ENCODE results near the gene NHLH2. TPM values are rescaled to one million over a fixed set of nuclear protein-coding genes. Genes with fewer than 3 reads are reported as not detected.
A peak's percentile ranks its signal among the peaks of the same experiment; 100 is the strongest.

NHLH2 gene
- 0.73 and 0.81 TPM in 2 replicates for total RNA-seq (2014; rRNA removed; shearing (Covaris generic))

DNA sequence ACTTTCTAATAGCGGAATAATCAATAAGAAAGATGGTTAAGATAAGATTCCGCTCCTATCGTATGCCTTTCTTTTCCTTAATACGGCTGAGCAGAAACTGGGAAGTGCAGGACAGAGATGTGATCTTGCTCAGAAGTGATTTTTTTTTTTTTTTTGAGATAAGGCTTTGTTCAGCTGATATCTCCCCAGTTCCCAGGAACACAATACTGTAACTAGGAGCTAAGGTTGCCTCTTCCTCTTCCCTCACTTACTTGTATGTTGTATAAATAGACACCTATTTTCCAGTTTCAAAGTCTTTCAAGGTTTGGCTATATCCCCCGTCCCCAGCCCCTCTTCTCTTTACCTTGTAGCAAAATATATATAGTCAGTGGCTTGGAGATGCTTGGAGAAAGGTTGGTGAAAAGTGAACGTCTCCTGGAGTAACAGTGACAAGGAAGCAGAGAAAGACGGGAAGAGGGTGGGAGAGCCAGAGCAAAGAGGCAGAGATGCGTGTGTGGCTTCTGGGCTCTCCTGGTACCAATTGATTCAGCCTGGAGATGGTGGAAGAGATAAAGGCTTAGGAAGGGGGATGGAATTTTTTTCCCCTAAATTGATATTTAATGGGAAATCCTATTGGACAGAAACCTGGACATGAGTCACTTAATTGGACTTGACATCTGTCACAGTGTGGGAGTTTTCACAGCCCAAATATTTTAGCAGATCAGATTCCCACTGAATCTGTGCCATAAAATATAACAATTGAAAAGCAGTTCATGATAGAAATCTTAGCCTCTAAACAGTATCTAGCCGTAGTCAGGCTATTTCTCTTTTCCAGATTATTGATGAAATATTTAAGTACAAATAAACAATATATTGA, at the start of gene NHLH2:
TSS of gene NHLH2 (minus strand) at position 522 of the 856 bp plus-strand sequence. CDS start 2,754 bp downstream, outside the sequence.
- peaks cover 47% of the 10 kb centered on the region for H3K27me3 ChIP-seq (ENCODE audit: control insufficient read depth, insufficient read depth, low read length)
- DNase-seq: no peak
- H3K36me3 ChIP-seq (replicated peaks; ENCODE audit: control insufficient read depth, insufficient read depth, low read length): no peaks in the 10 kb centered on the region
- 0 out of 2 replicates have a peak within 1 kb of the TSS, but pooled peaks have one; percentile 76 for H3K4me3 ChIP-seq (ENCODE audit: insufficient read depth, low read depth, low read length)

DNA sequence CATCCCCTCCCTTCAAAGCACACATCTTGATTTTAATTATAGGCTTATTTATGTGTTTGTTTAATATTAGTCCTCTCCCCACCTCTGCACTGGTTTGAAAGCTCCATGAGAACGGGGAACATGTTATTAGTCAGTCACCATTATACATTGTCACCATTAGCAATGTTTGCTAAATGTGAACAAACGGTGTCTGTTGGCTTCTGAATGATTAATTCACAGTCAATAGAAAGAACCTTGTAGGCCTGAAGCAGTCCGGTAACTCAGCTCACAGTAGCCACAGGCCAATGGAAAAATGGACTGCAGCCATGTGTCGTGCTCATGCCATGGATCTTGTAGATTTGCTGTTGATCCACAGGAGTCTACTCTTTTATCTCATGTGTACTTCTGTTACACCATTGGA, 49.7 kb upstream of the NHLH2 start:
- Histone ChIP-seq H3K4me3 (ENCODE audit: insufficient read depth, low read depth, low read length) (no peak overlapping the region), H3K27me3 (ENCODE audit: control insufficient read depth, insufficient read depth, low read length) (no peaks in the 10 kb centered on the region), H3K36me3 (replicated peaks; ENCODE audit: control insufficient read depth, insufficient read depth, low read length) (no peaks in the 10 kb centered on the region)
- DNase-seq: no peak

DNA sequence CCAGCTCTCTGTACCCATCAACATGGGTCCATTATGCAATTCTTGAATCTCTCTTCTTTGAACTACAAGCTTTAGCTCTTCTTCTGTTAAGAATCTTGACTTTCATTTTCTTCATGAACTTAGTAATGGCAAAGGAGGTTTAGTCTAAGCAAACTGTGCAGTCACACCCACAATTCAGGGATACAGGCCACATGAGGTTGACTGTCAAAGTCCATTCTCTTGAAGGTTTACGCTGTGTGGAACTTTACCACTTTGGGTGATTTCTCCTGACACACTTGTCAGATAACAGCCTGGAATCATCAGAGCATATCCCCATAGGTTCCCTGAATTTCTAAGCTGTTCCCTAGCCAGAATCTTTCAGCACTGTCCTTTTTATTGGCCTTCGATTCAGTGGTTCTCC, 48.0 kb upstream of the NHLH2 start:
- no peaks in the 10 kb centered on the region for H3K27me3 ChIP-seq (ENCODE audit: control insufficient read depth, insufficient read depth, low read length)
- no peak for DNase-seq
- H3K4me3 ChIP-seq (ENCODE audit: insufficient read depth, low read depth, low read length): no peak overlapping the region
- H3K36me3 ChIP-seq (replicated peaks; ENCODE audit: control insufficient read depth, insufficient read depth, low read length): no peaks in the 10 kb centered on the region

DNA sequence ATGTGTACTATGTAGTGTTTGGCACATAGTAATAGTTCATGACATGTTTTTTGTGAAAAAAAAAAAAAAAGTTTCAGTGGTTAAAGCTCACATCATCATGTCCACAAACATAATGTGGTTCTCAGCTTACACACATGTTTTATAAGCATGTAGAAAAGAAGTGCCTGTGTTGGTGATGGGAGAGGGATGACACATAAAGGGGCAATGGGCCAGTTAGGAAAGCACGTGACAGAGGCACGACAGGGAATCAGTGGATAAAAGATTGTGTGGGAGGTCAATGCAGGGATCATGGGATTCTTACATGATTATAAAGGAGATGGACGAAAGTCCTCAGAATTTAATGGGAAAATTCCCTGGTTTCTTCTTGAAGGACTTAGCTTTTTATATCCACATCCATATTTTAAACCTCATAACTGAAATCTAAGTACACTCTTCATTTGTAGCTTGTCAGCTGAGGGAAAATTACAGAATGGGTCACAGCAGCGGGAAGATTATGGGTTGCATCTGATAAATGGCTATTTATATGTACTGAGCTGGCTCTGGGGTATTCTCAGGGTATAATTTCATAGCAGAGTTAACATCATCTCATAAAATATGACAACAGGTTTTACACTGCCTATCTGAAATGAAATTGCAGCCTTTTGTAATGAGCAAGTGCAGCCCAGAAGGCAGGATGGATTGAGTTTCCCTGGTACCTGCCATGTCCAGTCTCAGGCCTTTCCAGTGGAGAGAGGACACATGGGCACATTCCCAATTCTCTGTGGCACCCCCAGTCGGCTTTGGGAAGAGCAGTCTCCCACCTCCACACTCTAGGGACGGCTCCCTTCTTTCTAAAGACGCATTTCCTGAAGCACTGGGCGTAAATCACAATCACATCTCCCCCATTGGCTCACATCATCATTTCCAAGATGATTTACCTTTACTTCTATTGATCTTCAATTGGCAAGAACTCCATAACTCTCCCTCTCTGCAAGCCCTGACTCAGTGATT, 42.3 kb upstream of the NHLH2 start:
- Histone ChIP-seq H3K27me3 (ENCODE audit: control insufficient read depth, insufficient read depth, low read length) (no peaks in the 10 kb centered on the region), H3K36me3 (replicated peaks; ENCODE audit: control insufficient read depth, insufficient read depth, low read length) (no peaks in the 10 kb centered on the region), H3K4me3 (ENCODE audit: insufficient read depth, low read depth, low read length) (no peak overlapping the region)
- DNase-seq: no peak

DNA sequence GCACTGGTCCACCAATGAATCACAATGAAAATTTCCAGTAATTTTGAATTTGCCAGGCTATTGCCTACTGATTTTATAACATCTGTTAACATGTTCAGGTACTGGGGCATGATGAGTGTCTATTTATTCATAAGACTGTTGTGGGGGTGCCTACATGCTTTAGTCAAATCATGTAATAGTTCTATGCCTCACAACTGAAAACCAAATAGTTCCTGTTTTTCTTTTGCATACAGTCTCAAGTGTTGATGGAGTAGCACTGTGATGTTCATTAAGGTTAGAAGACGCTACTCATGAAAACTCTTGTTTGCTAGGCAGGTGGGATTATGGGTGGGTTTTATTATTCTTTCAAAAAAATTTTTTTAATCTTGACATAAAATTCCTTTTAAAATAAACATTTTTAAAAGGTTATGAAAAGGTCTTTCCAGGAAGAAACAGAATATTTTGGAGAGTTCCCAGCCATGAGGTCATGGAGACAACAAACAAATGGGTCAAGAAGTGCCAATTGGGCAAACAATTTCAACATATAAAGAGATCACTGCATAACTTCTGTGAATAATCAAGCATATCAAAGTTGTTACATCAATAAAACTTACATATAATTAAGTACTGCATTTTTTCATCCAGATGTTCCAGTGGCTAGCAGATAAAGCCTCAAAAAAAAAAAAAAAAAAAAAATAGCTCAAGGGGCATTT, 40.2 kb upstream of the NHLH2 start:
- H3K27me3 ChIP-seq (ENCODE audit: control insufficient read depth, insufficient read depth, low read length): no peaks in the 10 kb centered on the region
- H3K4me3 ChIP-seq (ENCODE audit: insufficient read depth, low read depth, low read length): no peak overlapping the region
- H3K36me3 ChIP-seq (replicated peaks; ENCODE audit: control insufficient read depth, insufficient read depth, low read length): no peaks in the 10 kb centered on the region
- no peak for DNase-seq

DNA sequence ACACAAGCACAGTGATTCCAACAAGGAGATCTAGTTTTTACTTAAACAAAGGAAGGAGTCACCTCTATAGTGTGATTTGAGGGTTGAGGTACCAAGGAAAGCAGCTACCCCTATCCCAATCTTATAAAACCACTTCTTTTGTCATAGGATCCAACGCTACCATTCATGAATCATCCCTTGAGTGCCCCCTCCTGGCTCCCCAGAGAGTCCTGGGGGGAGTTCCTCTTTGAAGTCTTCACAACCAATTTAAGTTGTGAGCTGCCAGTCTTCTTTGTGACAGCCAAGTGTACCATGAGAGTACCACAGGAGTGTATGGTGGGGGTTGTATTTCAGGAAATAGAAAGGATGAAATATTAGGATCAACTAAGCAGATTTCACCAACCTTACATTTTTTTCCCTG, 39.1 kb upstream of the NHLH2 start:
- no peak overlapping the region for H3K4me3 ChIP-seq (ENCODE audit: insufficient read depth, low read depth, low read length)
- peak; percentile 18 for DNase-seq
- H3K27me3 ChIP-seq (ENCODE audit: control insufficient read depth, insufficient read depth, low read length): no peaks in the 10 kb centered on the region
- H3K36me3 ChIP-seq (replicated peaks; ENCODE audit: control insufficient read depth, insufficient read depth, low read length): no peaks in the 10 kb centered on the region

DNA sequence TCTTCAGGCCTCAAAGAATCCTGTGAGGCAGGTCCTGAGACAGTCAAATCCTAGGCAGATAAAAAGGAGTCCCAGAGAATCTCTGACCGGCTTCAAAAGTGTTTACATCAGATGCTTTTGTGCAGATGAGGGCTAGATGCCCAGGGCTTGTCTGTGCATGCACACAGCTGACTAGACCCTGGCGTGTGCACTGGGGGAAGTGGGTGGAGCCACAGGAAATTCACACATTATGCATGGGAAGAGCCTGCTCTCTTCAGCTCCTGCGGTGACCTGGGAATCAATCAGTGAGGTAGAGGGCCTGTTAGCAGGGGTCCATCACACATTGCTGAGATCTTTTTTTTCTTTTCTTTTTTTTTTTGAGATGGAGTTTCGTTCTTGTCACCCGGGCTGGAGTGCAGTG, 36.6 kb upstream of the NHLH2 start:
- Histone ChIP-seq H3K36me3 (replicated peaks; ENCODE audit: control insufficient read depth, insufficient read depth, low read length) (no peaks in the 10 kb centered on the region), H3K4me3 (ENCODE audit: insufficient read depth, low read depth, low read length) (no peak overlapping the region), H3K27me3 (ENCODE audit: control insufficient read depth, insufficient read depth, low read length) (no peaks in the 10 kb centered on the region)
- DNase-seq: no peak

DNA sequence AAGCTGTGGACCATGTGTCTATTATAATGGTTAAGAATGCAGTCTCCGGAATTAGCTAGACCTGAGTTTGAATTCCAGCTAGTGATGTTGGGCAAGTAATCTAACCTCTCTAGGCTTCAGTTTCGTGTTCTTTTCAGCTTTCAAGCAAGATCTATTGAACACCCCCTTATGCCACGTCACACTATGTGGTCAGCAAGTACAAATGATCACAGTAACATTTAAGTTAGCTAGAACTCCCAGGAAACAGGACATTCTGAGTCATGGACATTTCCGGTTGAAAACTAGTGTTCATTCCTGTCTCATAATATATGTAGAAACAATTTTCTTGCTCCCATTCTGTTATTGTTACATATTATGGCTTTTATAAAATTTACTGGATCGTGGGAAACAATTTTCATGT, 34.0 kb upstream of the NHLH2 start:
- no peaks in the 10 kb centered on the region for H3K36me3 ChIP-seq (replicated peaks; ENCODE audit: control insufficient read depth, insufficient read depth, low read length)
- H3K4me3 ChIP-seq (ENCODE audit: insufficient read depth, low read depth, low read length): no peak overlapping the region
- no peaks in the 10 kb centered on the region for H3K27me3 ChIP-seq (ENCODE audit: control insufficient read depth, insufficient read depth, low read length)
- no peak for DNase-seq

DNA sequence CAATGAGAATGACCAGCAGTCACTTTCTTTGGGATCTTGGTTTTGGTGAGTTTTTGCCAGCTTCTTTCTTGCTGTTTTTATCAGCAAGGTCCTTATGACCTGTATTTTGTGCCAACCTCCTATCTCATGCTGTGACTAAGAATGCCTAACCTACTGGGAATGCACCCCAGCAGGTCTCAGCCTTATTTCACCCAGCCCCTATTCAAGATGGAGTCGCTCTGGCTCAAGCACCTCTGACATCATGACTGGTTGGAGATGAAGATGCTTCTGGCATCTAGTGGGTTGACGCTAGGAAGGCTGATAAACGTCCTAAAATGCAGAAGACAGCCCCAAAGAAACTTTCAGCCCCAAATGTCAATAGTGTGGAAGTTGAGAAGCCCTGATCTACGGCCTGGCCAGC, 33.6 kb upstream of the NHLH2 start:
- Histone ChIP-seq H3K27me3 (ENCODE audit: control insufficient read depth, insufficient read depth, low read length) (no peaks in the 10 kb centered on the region), H3K4me3 (ENCODE audit: insufficient read depth, low read depth, low read length) (no peak overlapping the region), H3K36me3 (replicated peaks; ENCODE audit: control insufficient read depth, insufficient read depth, low read length) (no peaks in the 10 kb centered on the region)
- no peak for DNase-seq

DNA sequence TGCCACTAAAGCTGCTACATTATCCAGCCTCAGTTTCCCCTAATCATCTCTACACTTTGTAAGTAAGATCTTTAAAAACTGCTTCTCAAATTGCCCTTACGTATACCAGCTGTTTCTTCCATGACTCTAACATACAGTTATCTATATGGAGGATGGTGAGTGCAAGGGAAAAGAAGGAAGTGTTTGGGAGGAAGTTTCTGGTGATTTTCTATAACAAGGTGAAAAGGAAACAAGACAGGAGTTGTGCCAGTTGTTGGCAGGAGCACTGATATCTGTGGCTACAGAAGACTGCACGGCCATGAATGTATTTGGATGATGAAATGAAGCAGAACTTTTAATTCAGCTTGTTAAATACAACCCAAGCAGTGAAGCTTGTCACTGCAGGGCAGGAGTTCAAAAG, 32.3 kb upstream of the NHLH2 start:
- DNase-seq: no peak
- no peaks in the 10 kb centered on the region for H3K36me3 ChIP-seq (replicated peaks; ENCODE audit: control insufficient read depth, insufficient read depth, low read length)
- H3K4me3 ChIP-seq (ENCODE audit: insufficient read depth, low read depth, low read length): no peak overlapping the region
- H3K27me3 ChIP-seq (ENCODE audit: control insufficient read depth, insufficient read depth, low read length): no peaks in the 10 kb centered on the region

DNA sequence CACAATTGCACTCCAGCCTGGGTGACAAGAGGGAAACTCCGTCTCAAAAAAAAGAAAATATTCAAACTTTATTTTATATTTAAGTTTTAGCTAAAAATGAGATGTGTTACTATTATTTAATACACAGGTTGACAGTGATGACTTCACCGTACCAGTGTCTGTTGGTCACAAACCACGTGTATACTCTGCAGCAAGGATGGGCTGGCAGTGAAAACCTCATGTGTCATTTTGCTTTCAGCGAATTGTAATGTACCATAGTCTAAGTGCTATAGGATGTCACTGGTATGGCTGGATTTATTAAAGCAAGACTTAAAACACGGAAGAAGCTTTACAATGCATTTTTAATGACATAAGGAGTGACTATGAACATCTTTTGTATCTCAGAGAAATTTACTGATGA, 28.1 kb upstream of the NHLH2 start:
- Histone ChIP-seq H3K4me3 (ENCODE audit: insufficient read depth, low read depth, low read length) (no peak overlapping the region), H3K36me3 (replicated peaks; ENCODE audit: control insufficient read depth, insufficient read depth, low read length) (no peaks in the 10 kb centered on the region), H3K27me3 (ENCODE audit: control insufficient read depth, insufficient read depth, low read length) (no peaks in the 10 kb centered on the region)
- DNase-seq: no peak

DNA sequence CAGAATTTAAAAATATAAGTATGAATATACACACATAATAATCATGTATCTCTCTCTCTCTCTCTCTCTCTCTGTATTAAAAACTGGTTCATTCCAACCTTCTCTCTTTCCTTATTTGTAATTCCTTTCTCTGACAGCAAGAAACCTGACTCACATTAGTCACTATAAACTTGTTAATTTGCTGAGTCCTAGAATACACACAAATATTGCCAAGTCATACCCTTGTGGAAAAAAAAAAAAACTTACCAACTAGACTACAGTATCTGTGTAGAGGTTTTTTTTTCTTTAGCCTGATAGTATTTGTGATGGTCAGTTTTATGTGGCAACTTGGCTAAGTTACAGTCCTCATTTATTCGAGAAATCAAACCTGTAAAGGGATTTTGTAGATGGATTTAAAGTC, 26.3 kb upstream of the NHLH2 start:
- Histone ChIP-seq H3K27me3 (ENCODE audit: control insufficient read depth, insufficient read depth, low read length) (no peaks in the 10 kb centered on the region), H3K36me3 (replicated peaks; ENCODE audit: control insufficient read depth, insufficient read depth, low read length) (no peaks in the 10 kb centered on the region), H3K4me3 (ENCODE audit: insufficient read depth, low read depth, low read length) (no peak overlapping the region)
- DNase-seq: no peak

DNA sequence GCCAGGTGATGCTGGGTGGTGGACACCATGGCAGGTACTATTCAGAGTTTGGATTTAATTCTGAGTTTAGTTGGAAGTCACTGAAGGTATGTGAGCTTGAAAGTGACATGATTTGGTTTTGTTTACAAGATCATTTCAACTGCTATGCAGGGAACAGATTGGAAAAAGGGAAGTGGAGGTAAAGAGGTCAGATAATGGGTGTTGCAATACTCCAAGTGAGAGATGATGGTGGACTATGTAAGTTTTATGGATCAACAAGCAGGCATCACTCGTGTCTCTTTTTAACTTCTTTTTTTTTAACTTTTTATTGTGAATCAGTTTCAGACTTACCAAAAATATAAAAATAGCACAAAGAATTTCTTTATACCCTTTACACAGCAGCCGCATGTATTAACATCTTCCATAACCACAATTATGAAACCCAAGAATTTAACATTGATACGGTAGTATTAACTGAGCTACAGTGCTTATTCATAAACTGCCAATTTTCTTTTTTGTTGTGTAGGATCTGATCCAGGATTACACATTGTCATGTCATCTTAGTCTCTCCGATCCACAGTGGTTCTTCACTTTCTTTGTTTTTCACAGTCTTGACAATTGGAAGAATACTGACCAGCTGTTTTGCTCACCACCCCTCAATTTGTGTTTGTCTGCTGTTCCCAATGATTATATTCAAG, 24.9 kb upstream of the NHLH2 start:
- H3K27me3 ChIP-seq (ENCODE audit: control insufficient read depth, insufficient read depth, low read length): no peaks in the 10 kb centered on the region
- H3K36me3 ChIP-seq (replicated peaks; ENCODE audit: control insufficient read depth, insufficient read depth, low read length): no peaks in the 10 kb centered on the region
- DNase-seq: no peak
- H3K4me3 ChIP-seq (ENCODE audit: insufficient read depth, low read depth, low read length): no peak overlapping the region

DNA sequence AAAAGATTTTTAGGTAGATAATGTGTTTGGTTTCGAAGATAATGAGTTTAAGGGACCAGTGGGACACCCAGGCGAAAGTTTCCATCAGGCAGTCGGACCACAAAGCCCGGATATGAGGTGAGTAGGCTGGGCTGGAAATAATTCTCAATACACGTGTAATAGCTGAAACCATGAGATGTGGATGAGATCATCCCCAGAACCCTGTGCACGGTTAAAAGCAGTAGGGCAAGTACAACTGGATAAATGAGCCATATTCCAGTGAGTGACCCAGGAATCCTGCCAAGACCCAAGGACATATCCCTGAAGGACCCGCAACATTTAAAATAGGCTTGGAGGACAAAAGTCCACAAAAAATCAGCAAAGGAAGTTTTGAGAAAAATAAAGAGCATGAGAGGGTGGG, 21.5 kb upstream of the NHLH2 start:
- H3K27me3 ChIP-seq (ENCODE audit: control insufficient read depth, insufficient read depth, low read length): no peaks in the 10 kb centered on the region
- no peak for DNase-seq
- H3K4me3 ChIP-seq (ENCODE audit: insufficient read depth, low read depth, low read length): no peak overlapping the region
- no peaks in the 10 kb centered on the region for H3K36me3 ChIP-seq (replicated peaks; ENCODE audit: control insufficient read depth, insufficient read depth, low read length)
